ENCODE data around the gene B4GALNT2. TPM values are rescaled to one million over a fixed set of nuclear protein-coding genes. Genes with fewer than 3 reads are reported as not detected.
A peak's percentile ranks its signal among the peaks of the same experiment; 100 is the strongest.
"Not testable (repeated sequence)": the region's sequence is repeated elsewhere in the genome, so short reads cannot be mapped to it uniquely, and the experiment has no call there.

The B4GALNT2 gene
- polyA plus RNA-seq, 1 experiment, result 0.01 TPM

GRCh38 chr17:49130891-49131290, 1.7 kb upstream of the B4GALNT2 start:
- Histone ChIP-seq H3K27ac (ENCODE audit: low read depth, low read length) (no peak overlapping the region), H3K27me3 (ENCODE audit: control insufficient read depth, insufficient read depth, low read length) (peaks cover 27% of the 10 kb centered on the region), H3K4me3 (ENCODE audit: low read depth, low read length) (no peak overlapping the region), H3K9me3 (ENCODE audit: control insufficient read depth, insufficient read depth, low read length) (peaks cover 9% of the 10 kb centered on the region)
- ChIA-PET CTCF (interaction anchor here (0.7 to 1.1 kb wide), 3 partner anchors 8 to 98 kb away, joined by 3 read pairs; no protein-coding TSS in a partner anchor), POLR2A (interaction anchor here (0.6 kb wide), 1 partner anchor 16 kb away, joined by 3 read pairs; no protein-coding TSS in a partner anchor)
- TF ChIP-seq CTCF (IDR thresholded peaks at IDR 0.05; ENCODE audit: low read depth, low read length), result no peak
- no peak for DNase-seq (ENCODE audit: low read depth, low spot score)

DNA sequence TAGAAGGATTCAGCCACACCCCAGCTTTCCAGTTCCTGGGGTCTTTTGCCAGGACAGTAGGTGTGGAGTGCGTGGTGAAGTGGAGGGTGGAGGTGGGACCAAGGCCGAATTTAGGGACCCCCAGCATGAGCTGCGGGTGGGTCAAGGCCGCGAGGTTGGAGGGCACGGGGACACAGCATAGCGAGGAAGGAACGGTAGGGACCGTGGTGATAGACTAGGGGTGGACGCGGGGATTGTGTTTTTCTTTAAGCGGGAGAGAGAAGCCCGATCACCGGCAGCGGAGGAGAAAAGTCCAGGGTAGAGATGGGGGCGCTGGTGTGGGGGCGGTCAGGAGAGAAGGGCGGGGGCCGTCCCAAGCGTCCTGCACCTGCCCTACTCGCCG, 261 bp upstream of the B4GALNT2 start:
- peak overlapping the region; percentile 52 for H3K4me3 ChIP-seq (ENCODE audit: low read depth, low read length)
- H3K27me3 ChIP-seq (ENCODE audit: control insufficient read depth, insufficient read depth, low read length), result peaks cover 27% of the 10 kb centered on the region
- TF ChIP-seq CTCF (IDR thresholded peaks at IDR 0.05; ENCODE audit: low read depth, low read length), result no peak
- no peak for DNase-seq (ENCODE audit: low read depth, low spot score)
- ChIA-PET CTCF (no interaction called here), POLR2A (no interaction called here)
- H3K9me3 ChIP-seq (ENCODE audit: control insufficient read depth, insufficient read depth, low read length), result peaks cover 9% of the 10 kb centered on the region
- H3K27ac ChIP-seq (ENCODE audit: low read depth, low read length), result no peak overlapping the region

GRCh38 chr17:49136335-49136734, 3.8 kb downstream of the B4GALNT2 start:
- POLR2A ChIA-PET, result no interaction called here
- Histone ChIP-seq H3K9me3 (ENCODE audit: control insufficient read depth, insufficient read depth, low read length) (no peaks in the 10 kb centered on the region; the same call in 1 of the 2 replicates), H3K27ac (ENCODE audit: low read depth, low read length) (no peak overlapping the region), H3K27me3 (ENCODE audit: control insufficient read depth, insufficient read depth, low read length) (peaks cover 20% of the 10 kb centered on the region), H3K4me3 (ENCODE audit: low read depth, low read length) (no peak overlapping the region)
- no peak for TF ChIP-seq CTCF (IDR thresholded peaks at IDR 0.05; ENCODE audit: low read depth, low read length)
- CTCF ChIA-PET, result interaction anchor here (0.6 to 0.9 kb wide), 4 partner anchors 104 to 440 kb away, joined by 3 to 4 read pairs (median 4); no protein-coding TSS in a partner anchor
- DNase-seq (ENCODE audit: low read depth, low spot score), result no peak

- DNase-seq (ENCODE audit: low read depth, low spot score); CTCF ChIA-PET; H3K27me3 ChIP-seq (ENCODE audit: control insufficient read depth, insufficient read depth, low read length); H3K27ac ChIP-seq (ENCODE audit: low read depth, low read length); H3K9me3 ChIP-seq (ENCODE audit: control insufficient read depth, insufficient read depth, low read length); H3K4me3 ChIP-seq (ENCODE audit: low read depth, low read length): not testable (repeated sequence)
- POLR2A ChIA-PET, result interaction anchor here (1.8 kb wide), 1 partner anchor 39 kb away, joined by 7 read pairs; no protein-coding TSS in a partner anchor
Measured at GRCh38 chr17:49145654-49146053, 13.1 kb downstream of the B4GALNT2 start.

DNA sequence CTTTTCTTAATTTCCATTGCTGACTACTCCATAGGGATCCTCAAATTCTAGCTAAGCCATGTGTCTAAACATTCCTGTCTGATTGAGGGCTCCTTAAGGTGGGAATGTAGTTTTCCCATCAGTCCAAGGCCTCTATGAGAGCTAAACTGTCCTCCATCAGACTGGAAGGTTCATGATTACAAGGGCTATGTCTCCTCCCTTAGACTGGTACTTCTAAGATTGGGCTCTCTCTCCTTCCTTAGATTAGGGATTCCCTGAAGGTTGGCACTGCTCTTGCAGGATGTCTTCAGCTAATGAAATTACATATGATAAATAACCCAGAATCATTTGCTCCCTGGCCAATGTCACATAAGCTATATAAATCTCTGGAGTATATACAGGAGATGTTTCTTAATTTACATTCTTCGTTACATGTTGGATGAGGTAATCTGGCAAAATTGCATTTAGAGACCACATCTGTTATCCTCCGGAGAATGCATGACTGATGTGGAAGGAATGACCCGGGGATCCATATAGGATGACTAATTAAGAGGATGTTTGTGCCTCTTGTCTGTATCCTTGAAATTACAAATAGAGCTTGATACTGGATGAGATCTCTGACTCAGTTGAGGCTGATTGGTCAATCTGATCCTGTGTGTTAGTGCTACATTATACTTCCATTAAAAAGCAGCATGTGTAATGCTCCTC, 14.2 kb downstream of the B4GALNT2 start:
- no peak for TF ChIP-seq CTCF (IDR thresholded peaks at IDR 0.05; ENCODE audit: low read depth, low read length)
- POLR2A ChIA-PET, result interaction anchor here (0.6 to 1.8 kb wide), 13 partner anchors 16 to 345 kb away, joined by 3 to 20 read pairs (median 4); partner anchors contain the start of genes SNF8 and UBE2Z
- Histone ChIP-seq H3K4me3 (ENCODE audit: low read depth, low read length) (no peak overlapping the region), H3K27ac (ENCODE audit: low read depth, low read length) (peak overlapping the region; percentile 91), H3K27me3 (ENCODE audit: control insufficient read depth, insufficient read depth, low read length) (peaks cover 2% of the 10 kb centered on the region), H3K9me3 (ENCODE audit: control insufficient read depth, insufficient read depth, low read length) (no peaks in the 10 kb centered on the region)
- CTCF ChIA-PET, result interaction anchor here (0.7 to 1.6 kb wide), 3 partner anchors 33 to 80 kb away, joined by 3 to 8 read pairs (median 3); no protein-coding TSS in a partner anchor
- peak; percentile 98 for DNase-seq (ENCODE audit: low read depth, low spot score)

Data from AG04450 (cell line).